Measurements from ENCODE around the gene SLC24A4.

Gene SLC24A4, protein sequence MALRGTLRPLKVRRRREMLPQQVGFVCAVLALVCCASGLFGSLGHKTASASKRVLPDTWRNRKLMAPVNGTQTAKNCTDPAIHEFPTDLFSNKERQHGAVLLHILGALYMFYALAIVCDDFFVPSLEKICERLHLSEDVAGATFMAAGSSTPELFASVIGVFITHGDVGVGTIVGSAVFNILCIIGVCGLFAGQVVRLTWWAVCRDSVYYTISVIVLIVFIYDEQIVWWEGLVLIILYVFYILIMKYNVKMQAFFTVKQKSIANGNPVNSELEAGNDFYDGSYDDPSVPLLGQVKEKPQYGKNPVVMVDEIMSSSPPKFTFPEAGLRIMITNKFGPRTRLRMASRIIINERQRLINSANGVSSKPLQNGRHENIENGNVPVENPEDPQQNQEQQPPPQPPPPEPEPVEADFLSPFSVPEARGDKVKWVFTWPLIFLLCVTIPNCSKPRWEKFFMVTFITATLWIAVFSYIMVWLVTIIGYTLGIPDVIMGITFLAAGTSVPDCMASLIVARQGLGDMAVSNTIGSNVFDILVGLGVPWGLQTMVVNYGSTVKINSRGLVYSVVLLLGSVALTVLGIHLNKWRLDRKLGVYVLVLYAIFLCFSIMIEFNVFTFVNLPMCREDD

GRCh38 chr14:92323011-92323915, at the start of gene SLC24A4:
SLC24A4 (plus strand) TSS chr14:92323165; CDS start chr14:92323831, 666 bp downstream.
- no peak for DNase-seq (ENCODE audit: low read depth)

GRCh38 chr14:92273166-92273565, 49.8 kb upstream of the SLC24A4 start:
- DNase-seq (ENCODE audit: low read depth) = no peak

DNA sequence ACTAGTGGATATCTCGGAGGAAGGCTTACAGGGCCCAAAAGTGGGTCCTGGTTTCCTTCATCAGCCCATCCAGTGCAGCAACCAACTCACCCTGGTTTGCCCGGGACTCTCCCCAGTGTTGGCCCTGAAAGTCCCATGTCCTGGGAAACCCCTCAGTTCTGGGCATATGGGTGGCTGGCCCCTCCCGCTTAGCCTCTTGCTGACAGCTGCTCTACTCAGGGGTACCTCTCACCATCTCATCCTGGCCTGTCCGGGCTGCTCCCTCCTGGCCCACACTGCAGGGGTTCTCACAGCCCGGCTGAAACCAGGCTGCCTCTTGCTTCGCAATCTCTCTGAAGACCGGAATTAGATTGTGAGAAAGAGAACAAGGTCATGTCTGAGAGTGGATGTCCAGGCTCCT, 48.9 kb upstream of the SLC24A4 start:
- DNase-seq (ENCODE audit: low read depth) = no peak

DNA sequence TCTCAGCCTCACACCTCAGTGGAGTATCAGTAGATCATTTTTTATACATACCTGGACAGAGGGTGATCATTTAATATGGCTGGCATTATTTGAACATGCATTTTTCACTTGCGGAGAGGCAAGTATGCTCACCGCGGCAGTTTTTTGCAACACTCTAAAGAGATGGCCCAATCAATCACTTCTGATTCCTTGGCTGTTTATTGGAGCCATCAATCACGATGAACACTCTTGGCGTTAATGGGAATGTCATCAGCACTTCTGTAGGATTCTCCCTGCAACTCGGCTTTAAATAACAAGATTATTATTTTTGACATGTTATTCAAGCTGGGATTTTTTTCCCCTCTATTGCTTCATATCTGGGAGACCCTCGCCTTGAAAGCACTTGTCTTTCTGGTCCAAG, 46.9 kb upstream of the SLC24A4 start:
- no peak for DNase-seq (ENCODE audit: low read depth)

- DNase-seq (ENCODE audit: low read depth) = no peak
Observed at GRCh38 chr14:92277031-92277430, 45.9 kb upstream of the SLC24A4 start.

DNA sequence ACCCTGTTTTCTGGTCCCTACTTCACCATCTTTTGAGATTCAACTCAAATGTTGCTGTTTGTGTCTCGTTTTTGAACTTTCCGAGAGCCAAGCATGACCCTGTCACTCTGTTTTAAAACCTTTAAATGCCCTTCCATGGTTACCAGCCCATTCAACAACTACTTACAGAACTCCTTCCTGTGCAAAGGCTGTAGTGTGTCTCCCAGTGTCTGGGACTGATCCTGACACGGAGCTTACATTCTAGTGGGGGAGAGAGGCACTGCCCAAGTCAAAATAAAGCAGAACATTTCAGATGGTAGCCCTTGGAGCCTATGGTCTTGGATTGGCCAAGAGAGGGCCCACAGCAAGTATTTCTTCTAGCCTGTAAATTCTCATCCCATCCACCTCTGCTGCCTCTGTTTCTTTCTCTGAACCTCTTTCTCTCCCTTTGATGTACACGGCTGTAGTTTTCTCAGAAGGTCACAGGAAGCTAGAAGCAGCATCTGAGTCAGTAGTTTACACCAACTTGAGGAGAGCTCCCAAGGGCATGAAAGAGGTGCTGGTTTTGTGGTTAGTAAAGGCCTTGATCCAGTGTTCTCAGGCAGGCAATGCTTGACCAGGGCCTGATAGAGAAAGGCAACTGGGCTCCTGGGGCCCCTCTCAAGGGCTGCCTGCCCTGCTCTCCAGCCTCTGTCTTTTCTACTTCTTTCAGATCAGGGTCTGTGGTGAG, 42.3 kb upstream of the SLC24A4 start:
- DNase-seq (ENCODE audit: low read depth) = no peak

DNA sequence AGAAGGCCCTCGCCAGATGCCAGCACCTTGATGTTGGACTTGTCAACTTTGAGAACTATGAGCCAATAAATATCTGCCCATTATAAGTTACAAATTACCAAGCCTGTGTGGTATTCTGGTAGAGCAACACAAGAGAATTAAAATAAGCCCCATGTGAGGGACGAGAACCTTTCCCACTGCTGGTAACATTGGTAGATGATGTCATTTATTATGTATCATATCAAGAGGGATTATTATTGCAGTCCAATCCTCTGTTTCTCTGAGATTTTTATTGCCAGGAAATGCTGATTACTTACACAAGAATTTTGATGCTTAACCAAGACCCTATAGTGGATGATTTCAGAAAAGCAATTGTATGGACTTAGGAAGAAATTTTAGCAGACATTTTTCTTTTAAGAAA, 40.3 kb upstream of the SLC24A4 start:
- no peak for DNase-seq (ENCODE audit: low read depth)

- DNase-seq (ENCODE audit: low read depth) = no peak
Observed at GRCh38 chr14:92285311-92285710, 37.7 kb upstream of the SLC24A4 start.

GRCh38 chr14:92287987-92288386, 35.0 kb upstream of the SLC24A4 start:
- no peak for DNase-seq (ENCODE audit: low read depth)

- DNase-seq (ENCODE audit: low read depth) = no peak
Observed at GRCh38 chr14:92288994-92289660, 33.8 kb upstream of the SLC24A4 start.

DNA sequence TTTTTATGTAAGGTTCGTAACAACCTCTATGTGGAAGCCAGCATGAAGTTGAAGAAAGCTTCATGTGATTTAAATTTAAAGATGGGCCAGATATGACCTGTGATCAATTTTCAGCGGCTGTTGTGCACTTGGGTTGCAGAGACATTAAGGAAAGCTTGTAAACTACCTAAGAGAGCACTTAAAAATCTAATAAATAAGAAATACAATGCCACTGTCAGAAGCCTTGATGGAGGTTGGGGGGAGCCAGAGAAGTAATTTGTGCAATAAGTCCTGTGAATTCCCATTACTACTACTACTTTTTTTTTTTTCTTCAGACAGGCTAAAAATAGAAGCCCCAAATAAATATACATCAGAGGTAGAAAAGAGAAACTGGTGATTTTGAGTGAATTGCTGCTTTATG, 30.3 kb upstream of the SLC24A4 start:
- no peak for DNase-seq (ENCODE audit: low read depth)

DNA sequence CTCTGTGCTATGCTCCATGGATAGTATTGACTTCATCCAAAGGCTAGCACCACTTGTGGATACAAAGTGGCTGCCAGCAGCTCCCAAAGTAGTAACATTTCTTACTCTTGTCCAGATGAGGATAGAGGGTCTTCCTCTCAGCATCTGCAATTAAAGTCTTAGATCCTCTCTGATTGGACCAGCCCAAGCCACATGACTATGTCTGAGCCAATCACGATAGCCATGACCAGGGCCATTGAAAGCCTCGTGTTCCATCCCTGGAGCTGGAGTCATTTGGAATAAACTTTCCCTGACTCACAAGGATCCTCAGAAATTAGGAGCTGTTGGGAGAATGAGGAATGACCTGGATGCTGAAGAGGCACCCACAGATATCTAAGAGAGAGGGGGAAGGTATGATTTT, 28.5 kb upstream of the SLC24A4 start:
- no peak for DNase-seq (ENCODE audit: low read depth)

- no peak for DNase-seq (ENCODE audit: low read depth)
Observed at GRCh38 chr14:92297818-92298595, 25.0 kb upstream of the SLC24A4 start.

DNA sequence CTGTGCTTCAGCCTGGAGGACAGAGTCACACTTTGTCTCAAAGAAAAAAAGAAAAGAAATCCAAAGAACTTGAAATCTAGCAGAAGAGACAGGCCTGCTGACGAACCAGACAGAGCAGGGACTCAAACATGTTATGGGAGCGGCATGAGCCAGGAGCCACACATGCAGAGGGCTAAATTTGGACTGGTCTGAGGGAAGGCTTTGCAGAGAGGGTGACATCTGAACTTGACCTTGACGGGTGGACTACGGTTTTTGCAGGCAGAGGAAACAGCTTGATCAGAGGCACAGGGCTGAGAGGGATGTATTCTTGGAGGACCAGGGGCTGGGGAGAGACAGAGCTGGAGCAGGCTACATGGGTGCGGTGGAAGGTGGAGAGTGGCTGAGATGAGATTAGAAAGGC, 20.5 kb upstream of the SLC24A4 start:
- DNase-seq (ENCODE audit: low read depth) = no peak

GRCh38 chr14:92308716-92309115, 14.2 kb upstream of the SLC24A4 start:
- no peak for DNase-seq (ENCODE audit: low read depth)

DNA sequence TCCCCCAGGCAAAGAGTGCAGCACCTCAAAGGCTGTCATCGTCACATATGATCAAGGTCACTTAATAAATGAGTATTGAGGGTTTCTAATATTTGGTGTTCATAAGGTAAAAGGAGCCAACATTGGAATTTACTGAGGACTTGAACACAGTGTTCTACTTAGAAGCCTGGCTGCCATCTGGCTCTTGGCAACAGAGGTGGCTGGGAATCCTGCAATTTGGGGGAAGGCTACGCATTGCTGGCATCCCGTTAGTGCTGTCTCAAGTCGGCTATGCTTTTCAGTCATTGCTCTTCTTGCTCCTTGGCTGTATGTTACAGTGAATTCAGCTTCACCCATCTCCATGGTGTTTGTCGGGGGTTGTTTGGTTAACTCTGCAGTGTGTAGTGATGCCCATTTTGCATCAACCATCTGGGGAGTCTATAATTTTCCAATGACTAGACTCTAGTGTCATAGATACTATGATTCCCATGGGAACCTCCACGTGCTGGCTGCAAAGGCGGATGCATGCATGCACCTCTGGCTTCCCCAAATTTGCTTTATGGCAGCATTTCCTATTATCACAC, 12.9 kb upstream of the SLC24A4 start:
- no peak for DNase-seq (ENCODE audit: low read depth)

- no peak for DNase-seq (ENCODE audit: low read depth)
Observed at GRCh38 chr14:92310776-92311375, 12.1 kb upstream of the SLC24A4 start.

DNA sequence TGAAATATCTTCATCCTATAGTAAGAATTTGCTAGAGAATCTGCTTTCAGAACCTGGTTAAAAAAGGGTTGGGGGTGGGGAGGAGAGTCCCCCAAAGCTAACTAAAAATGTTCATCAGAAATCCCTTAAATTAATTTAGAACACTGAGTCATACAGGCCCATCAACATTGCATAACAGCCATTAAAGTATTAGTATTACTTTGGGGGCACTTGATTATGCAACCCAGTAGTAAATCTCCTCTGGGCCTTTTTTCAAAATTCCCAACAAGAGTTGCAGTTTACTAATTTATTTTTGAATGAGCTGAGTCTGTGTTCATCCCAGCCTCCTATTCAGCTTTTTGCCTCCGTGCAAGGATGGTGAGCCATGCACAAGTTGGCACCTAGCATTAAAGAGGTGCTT, 8.8 kb upstream of the SLC24A4 start:
- DNase-seq (ENCODE audit: low read depth) = no peak

DNA sequence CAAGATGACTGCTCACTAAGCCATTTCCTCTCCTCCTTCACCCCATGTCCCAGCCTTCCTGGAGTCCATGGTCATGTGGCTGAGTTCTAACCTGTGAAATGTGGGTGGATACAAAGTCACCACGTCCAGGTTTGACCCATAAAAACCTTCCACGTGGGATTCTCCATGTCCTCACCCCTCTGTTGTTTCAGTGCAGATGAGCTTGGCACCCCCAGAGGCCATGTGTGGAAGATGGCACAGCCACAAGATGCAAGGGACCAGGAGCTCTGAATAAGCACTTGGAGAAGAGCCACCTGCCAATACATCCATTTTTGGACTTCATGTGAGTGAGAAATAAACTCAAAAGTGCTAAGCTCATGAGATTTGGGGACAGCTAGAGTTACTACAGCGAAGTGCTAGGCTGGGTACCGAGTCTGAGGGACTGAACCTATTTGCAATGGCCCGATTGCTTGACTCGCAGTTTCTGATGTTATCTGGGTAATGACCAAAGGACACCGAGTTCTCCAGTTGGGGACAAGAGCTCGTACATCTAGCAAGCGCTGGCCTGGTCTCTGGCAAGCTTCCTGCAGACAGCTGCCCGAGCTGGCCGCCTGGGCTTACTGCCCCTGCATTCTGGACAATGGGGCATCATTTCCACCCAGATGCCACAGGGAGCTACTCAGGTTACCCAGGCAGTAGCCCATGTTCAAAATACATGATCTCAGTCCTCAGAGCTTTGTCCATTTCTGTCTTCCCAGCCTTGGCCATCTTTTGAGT, 7.7 kb upstream of the SLC24A4 start:
- DNase-seq (ENCODE audit: low read depth) = no peak

Data from stimulated activated CD8-positive, alpha-beta memory T cell treated with anti-CD3 and anti-CD28 coated beads, Interleukin-4, amount 100 ng/mL, for 24 hours (primary cell).